HG02610 (cell line): ENCODE data around the gene SLC27A4.
A peak's percentile ranks its signal among the peaks of the same experiment; 100 is the strongest.
"Not testable (repeated sequence)": the region's sequence is repeated elsewhere in the genome, so short reads cannot be mapped to it uniquely, and the experiment has no call there.

Experiments used
- ATAC-seq: cut with Tn5 transposase; IDR thresholded peaks from one replicate; pipeline ENCODE4 v1.9.1; 2021; ENCODE audit warnings: mild to moderate bottlenecking, moderate library complexity; ENCODE audit not compliant: unreplicated experiment

SLC27A4 gene

DNA sequence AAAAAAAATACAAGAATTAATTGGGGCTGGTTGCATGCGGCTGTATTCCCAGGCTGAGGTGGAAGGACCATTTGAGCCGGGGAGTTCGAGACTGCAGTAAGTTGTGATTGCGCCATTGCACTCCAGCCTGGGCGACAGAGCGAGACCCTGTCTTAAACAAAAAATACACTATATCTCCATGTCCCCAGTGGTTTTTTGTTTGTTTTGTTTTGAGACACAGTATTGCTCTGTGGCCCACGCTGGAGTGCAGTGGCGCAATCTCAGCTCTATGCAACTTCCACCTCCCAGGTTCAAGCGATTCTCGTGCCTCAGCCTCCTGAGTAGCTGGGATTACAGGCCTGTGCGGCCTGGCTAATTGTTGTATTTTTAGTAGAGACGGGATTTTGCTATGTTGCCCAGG is 16.5 kb upstream of the SLC27A4 start:
- no peak for ATAC-seq

DNA sequence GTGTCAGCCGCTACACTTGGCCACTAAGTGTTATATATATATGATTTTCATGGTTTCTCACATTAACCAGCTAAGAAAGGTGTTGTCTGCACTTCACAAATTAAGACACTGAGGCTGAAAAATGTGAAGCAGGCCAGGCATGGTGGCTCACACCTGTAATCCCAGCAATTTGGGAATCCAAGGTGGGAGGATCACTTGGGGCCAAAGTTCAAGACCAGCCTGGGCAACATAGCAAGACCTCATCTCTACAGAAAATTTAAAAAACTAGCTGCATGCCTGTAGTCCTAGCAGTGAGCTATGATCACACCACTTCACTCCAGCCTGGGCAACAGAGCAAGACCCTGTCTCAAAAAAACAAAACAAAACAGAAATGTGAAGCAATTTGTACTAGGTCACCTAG is 15.9 kb upstream of the SLC27A4 start:
- ATAC-seq = no peak

DNA sequence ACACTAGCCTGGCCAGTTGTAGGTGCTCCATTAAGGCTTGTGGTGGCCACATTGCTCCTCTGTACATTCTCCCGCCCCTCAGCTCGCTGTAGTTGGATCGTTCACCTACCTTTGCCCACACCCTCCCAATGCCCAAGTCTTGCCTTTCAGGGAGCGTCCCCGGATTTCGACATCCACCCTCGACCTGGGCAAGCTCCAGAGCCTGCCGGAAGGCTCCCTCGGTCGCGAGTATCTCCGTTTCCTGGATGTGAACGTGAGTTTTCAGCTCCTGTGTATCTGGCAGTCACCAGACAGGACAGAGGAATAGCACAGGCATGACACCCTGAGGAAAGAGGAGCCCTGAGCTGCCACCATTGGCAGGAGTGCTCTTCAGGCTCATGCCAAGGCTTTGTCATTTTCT is 14.7 kb upstream of the SLC27A4 start:
- no peak for ATAC-seq

DNA sequence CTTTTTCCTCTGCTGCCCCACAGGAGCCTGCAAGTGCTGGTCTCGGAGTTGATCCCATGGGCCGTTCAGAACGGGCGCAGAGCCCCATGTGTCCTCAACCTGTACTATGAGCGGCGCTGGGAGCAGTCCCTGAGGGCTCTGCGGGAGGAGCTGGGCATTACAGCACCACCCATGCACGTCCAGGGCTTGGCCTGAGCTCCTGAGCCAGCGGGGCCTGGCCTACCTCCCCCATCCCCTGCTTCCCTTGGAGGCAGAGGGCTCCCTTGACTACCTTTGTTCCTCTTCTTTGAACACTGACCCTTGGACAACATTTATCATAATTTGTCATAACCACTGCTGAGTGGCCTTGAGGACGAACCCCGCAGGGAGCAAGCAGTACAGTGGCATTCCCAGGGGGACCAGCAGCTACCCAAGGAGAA is 6.9 kb upstream of the SLC27A4 start:
- no peak for ATAC-seq

- no peak for ATAC-seq
These were observed 5.2 kb upstream of the SLC27A4 start for GRCh38 chr9:128335161-128335560.

- ATAC-seq = no peak
These were observed 4.4 kb upstream of the SLC27A4 start for GRCh38 chr9:128335914-128336313.

DNA sequence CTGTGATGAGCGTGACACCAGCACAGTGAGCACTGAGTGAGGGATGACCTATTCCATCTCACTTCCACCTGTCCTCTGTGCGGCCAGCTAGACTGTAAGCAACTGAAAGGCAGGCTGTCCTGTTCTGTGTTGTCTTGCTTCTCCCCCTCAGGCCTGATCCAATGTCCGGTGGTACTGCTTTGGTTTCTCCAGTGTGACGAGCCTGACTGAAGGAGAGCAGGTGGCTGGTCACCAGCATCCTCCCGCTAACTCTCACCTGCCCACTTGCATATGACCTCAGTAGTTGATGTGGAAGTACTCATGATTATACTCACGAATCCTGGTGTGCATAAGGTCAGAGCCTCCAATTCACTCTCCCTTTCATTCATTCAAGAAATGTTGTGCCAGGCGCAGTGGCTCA is 2.4 kb upstream of the SLC27A4 start:
- no peak for ATAC-seq

DNA sequence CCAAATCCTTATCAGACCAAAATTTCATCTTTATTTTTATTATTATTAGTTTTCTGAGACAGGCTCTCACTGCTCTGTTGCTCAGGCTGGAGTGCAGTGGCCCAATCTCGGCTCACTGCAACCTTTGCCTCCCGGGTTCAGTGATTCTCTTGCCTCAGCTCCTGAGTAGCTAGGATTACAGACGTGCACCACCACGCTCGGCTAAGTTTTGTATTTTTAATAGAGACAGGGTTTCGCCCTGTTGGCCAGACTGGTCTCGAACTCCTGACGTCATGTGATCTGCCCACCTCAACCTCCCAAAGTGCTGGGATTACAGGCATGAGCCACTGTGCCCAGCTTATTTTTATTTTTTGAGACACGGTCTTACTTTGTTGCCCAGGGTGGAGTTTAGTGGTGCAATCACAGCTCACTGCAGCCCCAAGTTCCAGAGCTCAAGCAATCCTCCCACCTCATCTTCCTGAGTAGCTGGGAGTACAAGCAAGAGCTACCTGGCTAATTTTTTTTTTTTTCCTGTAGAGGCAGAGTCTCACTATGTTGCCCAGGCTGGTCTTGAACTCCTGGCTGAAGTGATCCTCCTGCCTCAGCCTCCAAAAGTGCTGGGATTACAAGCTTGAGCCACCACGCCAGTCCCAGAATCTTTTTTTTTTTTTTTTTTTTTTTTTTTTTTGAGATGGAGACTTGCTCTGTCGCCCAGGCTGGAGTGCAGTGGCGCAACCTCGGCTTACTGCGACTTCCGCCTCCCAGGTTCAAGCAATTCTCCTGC is 1.3 kb upstream of the SLC27A4 start:
- ATAC-seq = not testable (repeated sequence)

DNA sequence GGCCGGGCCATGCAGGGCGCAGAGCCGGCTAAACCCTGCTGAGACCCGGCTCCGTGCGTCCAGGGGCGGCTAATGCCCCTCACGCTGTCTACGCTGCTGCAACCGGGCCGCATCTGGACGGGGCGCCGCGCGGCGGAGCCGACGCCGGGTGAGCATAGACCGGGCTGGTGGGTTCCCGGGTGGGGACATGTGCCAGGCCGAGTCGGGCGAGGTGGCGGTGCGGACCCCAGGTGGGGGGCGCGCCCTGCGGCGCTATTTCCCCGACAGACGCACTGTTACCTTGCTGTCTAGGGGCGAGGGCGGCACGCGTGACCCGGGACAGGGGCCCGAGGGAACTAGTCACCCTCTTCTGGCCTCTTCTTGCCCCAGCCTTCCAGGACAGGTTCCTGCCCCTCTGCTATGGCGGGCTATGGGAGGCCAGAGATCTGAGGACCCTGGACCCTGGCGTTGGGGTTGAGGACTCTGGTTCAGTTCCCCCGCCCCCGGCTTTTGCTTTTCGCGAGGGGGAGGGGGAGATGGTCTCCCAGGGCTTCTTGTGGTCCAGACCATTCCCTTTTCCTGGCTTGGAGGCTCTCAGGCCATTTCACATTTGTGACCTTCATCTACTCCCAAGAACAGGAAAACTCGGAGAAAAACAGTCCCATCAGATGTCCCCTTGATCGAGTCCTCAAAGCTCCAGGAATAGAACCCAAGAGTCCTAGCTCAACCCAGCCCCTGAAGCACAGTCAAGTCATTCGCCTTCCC is 536 bp downstream of the SLC27A4 start:
- ATAC-seq = no peak

DNA sequence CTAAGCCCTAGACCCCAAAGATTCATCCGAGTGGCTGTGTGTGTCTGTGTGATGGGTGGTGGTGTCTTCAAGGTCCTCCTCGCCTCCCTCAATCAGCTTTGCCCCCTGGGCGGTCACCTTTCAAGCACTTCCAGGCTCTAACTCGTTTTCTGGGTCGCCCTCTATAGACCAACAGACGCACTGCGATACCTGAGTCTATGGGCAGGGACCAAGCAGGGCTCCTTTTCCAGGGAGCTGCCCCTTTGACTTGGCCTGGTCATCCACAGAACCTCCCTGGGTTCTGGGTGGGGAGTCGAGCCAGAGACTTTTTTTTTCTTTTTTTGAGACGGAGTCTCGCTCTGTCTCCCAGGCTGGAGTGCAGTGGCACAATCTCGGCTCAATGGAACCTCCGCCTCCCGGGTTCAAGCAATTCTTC is 1.1 kb downstream of the SLC27A4 start:
- peak; percentile 45 for ATAC-seq

GRCh38 chr9:128342971-128343680 is 2.8 kb downstream of the SLC27A4 start:
- no peak for ATAC-seq

DNA sequence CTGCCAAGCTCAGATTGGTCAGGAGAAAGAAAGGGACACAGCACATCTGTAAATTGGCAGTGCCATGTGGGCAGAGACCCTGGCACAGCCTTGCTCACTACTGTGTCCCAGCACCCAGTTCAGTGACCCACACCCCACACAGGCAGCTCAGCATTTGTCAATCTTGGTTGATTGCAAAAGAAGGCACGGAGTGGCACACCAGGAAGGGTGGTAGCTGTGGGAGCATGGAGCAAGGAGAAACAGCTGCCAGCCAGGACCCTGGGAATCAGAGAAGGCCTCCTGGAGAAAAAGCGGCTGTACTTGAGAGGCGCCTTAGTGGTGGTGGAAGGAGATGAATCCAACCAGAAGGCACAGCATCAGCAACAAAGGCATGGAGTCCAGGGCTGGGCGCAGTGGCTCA is 3.5 kb downstream of the SLC27A4 start:
- no peak for ATAC-seq

DNA sequence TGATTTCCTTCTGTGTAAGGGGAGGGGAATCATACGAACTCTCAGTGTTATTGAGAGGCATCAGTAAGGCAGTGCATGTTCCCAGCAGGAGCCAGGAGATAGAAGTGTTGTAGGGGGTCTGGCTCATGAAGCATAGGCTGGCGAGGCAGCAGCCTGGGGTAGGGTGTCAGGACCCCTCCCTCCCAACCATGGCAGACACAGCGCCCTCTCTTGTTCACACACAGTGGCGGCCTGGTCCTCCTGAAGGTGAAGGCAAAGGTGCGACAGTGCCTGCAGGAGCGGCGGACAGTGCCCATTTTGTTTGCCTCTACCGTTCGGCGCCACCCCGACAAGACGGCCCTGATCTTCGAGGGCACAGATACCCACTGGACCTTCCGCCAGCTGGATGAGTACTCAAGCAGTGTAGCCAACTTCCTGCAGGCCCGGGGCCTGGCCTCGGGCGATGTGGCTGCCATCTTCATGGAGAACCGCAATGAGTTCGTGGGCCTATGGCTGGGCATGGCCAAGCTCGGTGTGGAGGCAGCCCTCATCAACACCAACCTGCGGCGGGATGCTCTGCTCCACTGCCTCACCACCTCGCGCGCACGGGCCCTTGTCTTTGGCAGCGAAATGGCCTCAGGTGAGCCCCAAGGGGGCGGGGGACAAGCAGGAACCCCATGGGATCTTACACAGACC is 4.7 kb downstream of the SLC27A4 start:
- no peak for ATAC-seq

GRCh38 chr9:128349125-128349524 is 8.8 kb downstream of the SLC27A4 start:
- no peak for ATAC-seq

DNA sequence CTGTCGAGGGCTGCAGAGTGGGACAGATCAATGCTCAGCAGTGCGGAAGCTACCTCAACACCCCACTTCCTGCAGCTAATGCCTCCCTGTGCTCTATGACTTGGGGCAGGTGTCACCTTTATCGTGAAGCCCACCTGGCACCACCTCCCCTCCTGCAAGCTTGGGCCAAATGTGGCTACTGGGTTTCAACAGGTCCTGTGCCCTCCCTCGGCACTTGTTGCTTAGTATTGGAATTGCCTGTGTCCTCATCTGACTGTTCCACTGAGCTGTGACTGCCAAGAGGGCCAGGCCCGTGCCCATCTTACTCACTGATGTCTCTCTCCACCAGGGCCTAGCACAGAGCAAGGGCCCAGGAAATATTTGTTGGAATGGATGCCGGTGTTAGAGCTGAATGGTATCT is 9.4 kb downstream of the SLC27A4 start:
- ATAC-seq = no peak

GRCh38 chr9:128355451-128355850 is 15.1 kb downstream of the SLC27A4 start:
- no peak for ATAC-seq

DNA sequence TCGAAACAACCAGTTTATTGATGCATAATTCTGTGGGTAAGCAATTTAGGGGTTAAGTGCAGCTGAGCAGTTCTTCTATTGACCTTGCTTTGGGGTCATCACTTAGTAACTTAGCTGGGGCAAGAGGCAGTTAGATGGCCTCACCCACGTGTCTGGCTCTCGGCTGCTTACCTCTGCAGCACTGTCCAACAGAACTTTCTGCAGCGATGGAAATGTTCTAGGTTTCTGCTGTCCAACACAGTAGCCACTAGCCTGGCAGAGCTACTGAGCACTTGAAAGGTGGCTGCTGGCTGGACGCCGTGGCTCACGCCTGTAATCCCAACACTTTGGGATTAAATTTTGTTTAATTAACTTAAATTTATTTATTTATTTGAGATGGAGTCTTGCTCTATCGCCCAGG is 17.8 kb downstream of the SLC27A4 start:
- no peak for ATAC-seq

DNA sequence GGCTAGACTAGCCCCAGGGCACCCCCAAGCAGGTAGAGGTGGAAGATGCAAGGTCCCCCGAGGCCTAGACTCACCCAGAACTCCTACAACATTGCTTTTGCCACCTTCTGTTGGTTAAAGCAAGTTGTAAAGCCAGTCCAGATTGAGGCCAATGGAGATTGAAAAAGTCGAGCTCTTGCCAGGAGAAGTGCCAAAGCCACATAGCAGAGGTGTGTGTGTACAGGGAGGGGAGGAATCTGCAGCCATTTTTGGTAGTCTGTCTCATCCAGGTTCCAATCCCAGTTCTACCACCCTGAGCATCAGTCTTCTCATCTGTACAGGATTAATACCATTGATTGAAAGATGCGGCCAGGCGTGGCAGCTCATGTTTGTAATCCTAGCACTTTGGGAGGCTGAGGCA is 18.5 kb downstream of the SLC27A4 start:
- ATAC-seq = no peak

DNA sequence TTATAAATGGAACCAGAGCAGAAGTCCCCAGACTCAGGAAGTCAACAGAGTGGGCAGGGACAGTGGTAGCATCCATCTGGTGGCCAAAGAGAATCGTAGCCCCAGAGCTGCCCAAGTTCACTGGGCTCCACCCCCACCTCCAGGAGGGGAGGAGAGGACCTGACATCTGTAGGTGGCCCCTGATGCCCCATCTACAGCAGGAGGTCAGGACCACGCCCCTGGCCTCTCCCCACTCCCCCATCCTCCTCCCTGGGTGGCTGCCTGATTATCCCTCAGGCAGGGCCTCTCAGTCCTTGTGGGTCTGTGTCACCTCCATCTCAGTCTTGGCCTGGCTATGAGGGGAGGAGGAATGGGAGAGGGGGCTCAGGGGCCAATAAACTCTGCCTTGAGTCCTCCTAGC is 20.5 kb downstream of the SLC27A4 start:
- no peak for ATAC-seq

- ATAC-seq = no peak
These were observed 21.1 kb downstream of the SLC27A4 start for GRCh38 chr9:128361296-128361985.
